H1 (cell line): Measurements from ENCODE around the gene OTOP1. TPM values are rescaled to one million over a fixed set of nuclear protein-coding genes. Genes with fewer than 3 reads are reported as not detected.
"Not testable (repeated sequence)": the region's sequence is repeated elsewhere in the genome, so short reads cannot be mapped to it uniquely, and the experiment has no call there.

ENCODE experiments used
- CTCF ChIA-PET: fragments of 300-600 bp; sonication (Branson Sonifier 250); formaldehyde crosslinking; loops from one replicate; lab custom pipeline; 2021; ENCODE audit not compliant: partially characterized antibody; lab: Charles Lee
- POLR2A ChIA-PET: fragments of 300-600 bp; sonication (Branson Sonifier 250); formaldehyde crosslinking; loops from one replicate; lab custom pipeline; 2021; ENCODE audit warnings: inconsistent platforms; ENCODE audit not compliant: partially characterized antibody; lab: Charles Lee
- DNase-seq, 2 experiments: peaks; one replicate each; pipeline versions ENCODE4 v3.0.0 to v3.0.0-alpha.2; 2010 to 2022; ENCODE audit warnings: low spot score in 2 of 2, low read depth in 1 of 2, mixed read lengths in 1 of 2
- FAIRE-seq: peaks from 2 replicates; lab custom pipeline; 2011; peaks lifted over from hg19 to GRCh38; lab: Jason Lieb, UNC
- H2AFZ ChIP-seq: 2 replicates; pipeline ENCODE4 v1.8.1; 2012; ENCODE audit warnings: low read length, inconsistent platforms
- H2AK5ac ChIP-seq: 2 replicates; pipeline ENCODE4 v1.6.1; 2013; ENCODE audit warnings: low read depth, low read length
- H2BK120ac ChIP-seq: replicated peaks from 2 replicates; pipeline ENCODE3; 2013; ENCODE audit warnings: low read depth, low read length, inconsistent platforms
- H2BK12ac ChIP-seq: 2 replicates; pipeline ENCODE4 v1.6.1; 2013; ENCODE audit warnings: low read depth, low read length
- H2BK15ac ChIP-seq: 2 replicates; pipeline ENCODE4 v1.6.1; 2013; ENCODE audit warnings: low read length
- H2BK20ac ChIP-seq: 2 replicates; pipeline ENCODE4 v1.6.1; 2013; ENCODE audit warnings: low read length
- H2BK5ac ChIP-seq: 2 replicates; pipeline ENCODE4 v1.6.1; 2013; ENCODE audit warnings: low read depth, low read length
- H3K14ac ChIP-seq: 2 replicates; pipeline ENCODE4 v1.6.1; 2013; ENCODE audit warnings: inconsistent platforms; ENCODE audit not compliant: insufficient read length
- H3K18ac ChIP-seq: 2 replicates; pipeline ENCODE4 v1.6.1; 2013; ENCODE audit warnings: low read length; ENCODE audit errors: extremely low read depth
- H3K23ac ChIP-seq: 2 replicates; pipeline ENCODE4 v1.6.1; 2013; ENCODE audit warnings: inconsistent platforms; ENCODE audit not compliant: insufficient read length
- H3K23me2 ChIP-seq: 2 replicates; pipeline ENCODE4 v1.6.1; 2013; ENCODE audit warnings: low read depth, low read length
- H3K27ac ChIP-seq: 2 replicates; pipeline ENCODE4 v1.6.1; 2011; ENCODE audit warnings: low read depth, low read length, inconsistent platforms
- H3K27me3 ChIP-seq, 4 experiments: replicated peaks in 1 of 4; 1 replicate in 1 of 4; 2 replicates in 3 of 4; pipeline versions ENCODE4 v1.6.1 to v1.8.1; 2011 to 2013; ENCODE audit warnings: low read length in 3 of 4, mild to moderate bottlenecking in 3 of 4, inconsistent platforms in 2 of 4, mixed read lengths in 2 of 4, moderate library complexity in 1 of 4; ENCODE audit not compliant: control insufficient read depth in 3 of 4, insufficient read depth in 3 of 4; ENCODE audit errors: extremely low read depth in 1 of 4
- H3K36me3 ChIP-seq, 4 experiments: 2 replicates each; pipeline versions ENCODE4 v1.6.1 to v1.8.1; 2011 to 2013; ENCODE audit warnings: mild to moderate bottlenecking in 4 of 4, low read length in 3 of 4, moderate library complexity in 2 of 4, control low read depth in 1 of 4, inconsistent platforms in 1 of 4; ENCODE audit not compliant: insufficient read depth in 4 of 4, control insufficient read depth in 2 of 4
- H3K4ac ChIP-seq: replicated peaks from 2 replicates; pipeline ENCODE3; 2013; ENCODE audit warnings: low read length, low read depth, mixed read lengths, inconsistent platforms; ENCODE audit not compliant: insufficient read length
- H3K4me1 ChIP-seq, 4 experiments: replicated peaks in 1 of 4; 1 replicate in 1 of 4; 2 replicates in 3 of 4; pipeline versions ENCODE4 v1.6.1 to v1.8.1; 2011 to 2013; ENCODE audit warnings: low read length in 3 of 4, inconsistent platforms in 2 of 4, mixed read lengths in 1 of 4; ENCODE audit not compliant: insufficient read depth in 4 of 4, control insufficient read depth in 3 of 4
- H3K4me2 ChIP-seq, 2 experiments: 2 replicates each; pipeline versions ENCODE4 v1.6.1 to v1.8.1; 2011 to 2013; ENCODE audit warnings: low read depth in 2 of 2, low read length in 2 of 2, control low read depth in 1 of 2, inconsistent platforms in 1 of 2, mild to moderate bottlenecking in 1 of 2; ENCODE audit not compliant: insufficient read depth in 1 of 2
- H3K4me3 ChIP-seq, 4 experiments: fragments of 200-600, 300-600 bp in 1 of 4; sonication (generic), shearing (Covaris generic), sonication (Bioruptor Twin) in 1 of 4; 2 replicates each; pipeline versions ENCODE4 v1.5.1 to v1.8.1; 2011 to 2016; ENCODE audit warnings: low read length in 4 of 4, low read depth in 3 of 4, control low read depth in 2 of 4, inconsistent platforms in 2 of 4, mild to moderate bottlenecking in 2 of 4, mixed read lengths in 1 of 4, moderate library complexity in 1 of 4; ENCODE audit not compliant: insufficient read depth in 2 of 4; ENCODE audit errors: extremely low read depth in 1 of 4
- H3K56ac ChIP-seq: replicated peaks from 2 replicates; pipeline ENCODE3; 2013; ENCODE audit warnings: low read depth, mild to moderate bottlenecking, mixed read lengths, low read length, inconsistent platforms; ENCODE audit not compliant: insufficient read length
- H3K79me1 ChIP-seq: 2 replicates; pipeline ENCODE4 v1.6.1; 2013; ENCODE audit warnings: low read depth, low read length, control low read depth
- H3K79me2 ChIP-seq, 2 experiments: 2 replicates each; pipeline versions ENCODE4 v1.6.1 to v1.8.1; 2012 to 2013; ENCODE audit warnings: low read length in 2 of 2, mild to moderate bottlenecking in 2 of 2, inconsistent platforms in 1 of 2; ENCODE audit not compliant: insufficient read depth in 2 of 2, control insufficient read depth in 1 of 2
- H3K9ac ChIP-seq, 4 experiments: replicated peaks in 1 of 4; 1 replicate in 1 of 4; 2 replicates in 3 of 4; pipeline versions ENCODE4 v1.6.1 to v1.8.1; 2011 to 2013; ENCODE audit warnings: low read depth in 3 of 4, low read length in 3 of 4, control low read depth in 2 of 4, mild to moderate bottlenecking in 2 of 4, moderate library complexity in 2 of 4, inconsistent platforms in 1 of 4; ENCODE audit errors: extremely low read depth in 1 of 4
- H3K9me3 ChIP-seq, 2 experiments: 2 replicates each; pipeline versions ENCODE4 v1.6.1 to v1.8.1; 2012 to 2013; ENCODE audit warnings: mild to moderate bottlenecking in 2 of 2, moderate library complexity in 2 of 2, control low read depth in 1 of 2, inconsistent platforms in 1 of 2, low read depth in 1 of 2, low read length in 1 of 2, mixed read lengths in 1 of 2; ENCODE audit not compliant: insufficient read depth in 2 of 2
- H4K20me1 ChIP-seq, 2 experiments: replicated peaks in 1 of 2; 2 replicates each; pipeline versions ENCODE3 to v1.8.1; 2011 to 2013; ENCODE audit warnings: inconsistent platforms in 2 of 2, low read length in 2 of 2, mild to moderate bottlenecking in 1 of 2; ENCODE audit not compliant: insufficient read depth in 2 of 2, control insufficient read depth in 1 of 2
- H4K5ac ChIP-seq: 2 replicates; pipeline ENCODE4 v1.6.1; 2013; ENCODE audit warnings: low read length, low read depth, mixed read lengths, inconsistent platforms; ENCODE audit not compliant: insufficient read length
- H4K8ac ChIP-seq: 2 replicates; pipeline ENCODE4 v1.8.0; 2013; ENCODE audit warnings: mild to moderate bottlenecking, moderate library complexity, low read length, inconsistent platforms; ENCODE audit not compliant: insufficient read depth; ENCODE audit errors: extremely low read depth
- H4K91ac ChIP-seq: replicated peaks from 2 replicates; pipeline ENCODE3; 2013; ENCODE audit warnings: low read length, mixed read lengths, inconsistent platforms; ENCODE audit not compliant: insufficient read length
- WGBS, 2 experiments: shearing (Covaris generic) in 1 of 2; methylation state at CpG; one replicate each; pipeline versions ENCODE4 v1.1.6 to v1.1.7; 2013 to 2015; ENCODE audit warnings: low lambda C conversion rate in 2 of 2, mixed read lengths in 2 of 2, inconsistent platforms in 1 of 2, low coverage in 1 of 2, missing lambda C conversion rate in 1 of 2; ENCODE audit not compliant: insufficient replicate concordance in 2 of 2, insufficient coverage in 1 of 2, insufficient read length in 1 of 2; ENCODE audit errors: extremely low coverage in 1 of 2, missing lambda C conversion rate in 1 of 2; 5-methylcytosine and 5-hydroxymethylcytosine counted together
- polyA plus RNA-seq, 7 experiments: library from polyadenylated mRNA; depleted of rRNA in 3 of 7; stranded (reverse) in 5 of 7; unstranded in 2 of 7; fragments of >200 nt in 5 of 7; fragments of 200-250 nt in 2 of 7; gene quantifications; 1 replicate in 5 of 7; 2 replicates in 1 of 7; 4 replicates in 1 of 7; pipeline versions ENCODE4 v1.2.1 to v1.2.3, GENCODE V29; 2011 to 2013; ENCODE audit warnings: missing spikeins in 2 of 7, mixed read lengths in 2 of 7
- total RNA-seq: library from RNA; stranded (reverse); fragmentation: NEBNext Ultra II Directional; extraction: Animal tissue kit (Norgen Biotek cat#: 25700); gene quantifications from 2 replicates; pipeline ENCODE4 v1.2.1, GENCODE V29; 2021

Gene OTOP1
- total and polyA plus RNA-seq, 2 of the 8 experiments (the other 6 are each of a cell fraction or from before 2014, with no cell fraction given), result not detected

DNA sequence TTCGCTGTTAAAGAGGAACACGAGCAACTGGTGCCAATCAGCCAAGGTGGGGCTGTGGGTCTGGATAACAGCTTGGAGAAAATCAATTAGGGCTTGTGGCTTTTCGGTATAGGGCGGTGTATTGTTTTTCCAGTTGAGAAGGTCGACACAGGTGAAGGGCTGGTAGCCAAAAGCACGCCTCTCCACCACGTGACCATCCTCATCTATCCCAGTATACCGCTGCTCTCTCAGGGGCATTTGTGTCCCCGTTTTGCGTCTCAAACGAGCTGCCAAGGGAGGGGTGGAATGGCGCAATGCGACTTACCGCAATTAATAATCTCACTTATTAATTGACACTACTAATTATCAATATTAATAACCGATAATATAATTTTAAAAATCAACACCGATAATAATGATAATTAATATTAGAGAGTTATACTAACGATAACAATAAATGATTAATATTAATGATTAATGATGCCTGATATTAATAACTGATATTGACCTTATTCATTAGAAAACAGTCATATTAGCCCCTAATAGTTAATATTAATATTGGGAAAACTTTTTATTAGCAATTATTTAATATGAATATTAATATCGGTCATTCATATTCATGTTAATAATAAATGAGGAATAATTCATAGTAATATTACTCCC is 62.1 kb downstream of the OTOP1 start:
- WGBS, 2 experiments, result 93 to 100% methylated on average over 1 to 17 of the region's 18 CpGs
- POLR2A ChIA-PET, H2BK15ac ChIP-seq: not testable (repeated sequence)

DNA sequence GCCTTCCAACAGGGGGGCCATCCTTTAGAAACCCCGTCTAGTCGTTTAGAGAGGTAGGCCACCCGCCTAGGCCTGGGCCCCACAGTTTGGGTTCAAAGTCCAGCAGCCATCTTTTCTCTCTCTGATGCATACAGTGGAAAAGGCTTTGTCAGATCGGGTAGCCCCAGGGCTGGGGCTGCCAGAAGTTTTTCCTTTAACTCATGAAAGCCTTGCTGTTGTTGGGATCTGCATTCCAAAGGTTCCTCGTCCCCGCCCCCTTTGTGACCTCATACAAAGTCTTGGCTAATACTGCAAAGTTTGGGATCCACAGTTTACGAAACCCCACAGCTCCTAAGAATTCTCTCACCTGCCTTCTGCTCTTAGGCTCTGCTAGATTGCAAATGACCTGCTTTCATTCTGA is 64.5 kb downstream of the OTOP1 start:
- H3K56ac ChIP-seq, H2AK5ac ChIP-seq, H3K9ac ChIP-seq, H3K27me3 ChIP-seq, H2BK120ac ChIP-seq, H3K27ac ChIP-seq, H3K36me3 ChIP-seq, H4K20me1 ChIP-seq, H3K79me2 ChIP-seq, FAIRE-seq, H2AFZ ChIP-seq, H3K4me3 ChIP-seq, H4K5ac ChIP-seq, H3K4me1 ChIP-seq, H2BK20ac ChIP-seq, H3K23ac ChIP-seq, H3K79me1 ChIP-seq, H3K4me2 ChIP-seq, H3K23me2 ChIP-seq, H3K14ac ChIP-seq, H2BK5ac ChIP-seq, H3K9me3 ChIP-seq, H3K4ac ChIP-seq, H3K18ac ChIP-seq, H4K91ac ChIP-seq, H4K8ac ChIP-seq, H2BK15ac ChIP-seq, H2BK12ac ChIP-seq, POLR2A ChIA-PET, DNase-seq: not testable (repeated sequence)
- CTCF ChIA-PET, result interaction anchor here (1.3 to 1.8 kb wide), 5 partner anchors 10 to 219 kb away, joined by 3 to 8 read pairs (median 3); no protein-coding TSS in a partner anchor
- 73% methylated on average over 7 of the region's 7 CpGs; no CpG with 5 or more reads in 1 of the 2 experiments for WGBS, 2 experiments

More for the DNA sequence above, 62.1 kb downstream of the OTOP1 start:
- H3K79me2 ChIP-seq, H3K23ac ChIP-seq, H3K56ac ChIP-seq, H3K18ac ChIP-seq, FAIRE-seq, H3K27me3 ChIP-seq, H4K5ac ChIP-seq, H4K8ac ChIP-seq, DNase-seq, H3K4me3 ChIP-seq, H3K14ac ChIP-seq, H3K23me2 ChIP-seq, H2BK5ac ChIP-seq, H3K4me2 ChIP-seq, H3K36me3 ChIP-seq, H2AK5ac ChIP-seq, H2AFZ ChIP-seq, H4K20me1 ChIP-seq, H2BK12ac ChIP-seq, H3K9me3 ChIP-seq, H4K91ac ChIP-seq, H3K27ac ChIP-seq, H3K4me1 ChIP-seq, H3K9ac ChIP-seq, H2BK120ac ChIP-seq, H3K79me1 ChIP-seq, H2BK20ac ChIP-seq, H3K4ac ChIP-seq: not testable (repeated sequence)
- CTCF ChIA-PET, result interaction anchor here (1.7 kb wide), 1 partner anchor 18 kb away, joined by 6 read pairs; no protein-coding TSS in a partner anchor
